Stimulated activated CD8-positive, alpha-beta memory T cell treated with anti-CD3 and anti-CD28 coated beads, Interleukin-4, amount 100 ng/mL, for 1 hour (primary cell): ENCODE measurements around the gene ZFHX3.

Experiments
- DNase-seq, 2 donors: peaks; one replicate each; pipeline ENCODE4 v3.0.0-alpha.2; 2020; ENCODE audit warnings: low read depth in 2 of 2, low spot score in 1 of 2

Gene ZFHX3

GRCh38 chr16:72909196-72909595 is 138.7 kb downstream of the ZFHX3 start:
- DNase-seq = no peak

GRCh38 chr16:72908362-72909167 is 139.4 kb downstream of the ZFHX3 start:
- no peak for DNase-seq

- DNase-seq = no peak
These were observed 142.3 kb downstream of the ZFHX3 start for GRCh38 chr16:72905581-72905980.

- no peak for DNase-seq
These were observed 144.8 kb downstream of the ZFHX3 start for GRCh38 chr16:72903176-72903575.

- no peak for DNase-seq
These were observed 145.7 kb downstream of the ZFHX3 start for GRCh38 chr16:72902206-72902605.

- no peak for DNase-seq
These were observed 146.8 kb downstream of the ZFHX3 start for GRCh38 chr16:72901000-72901627.

GRCh38 chr16:72898216-72898825 is 149.6 kb downstream of the ZFHX3 start:
- no peak for DNase-seq

- no peak for DNase-seq
These were observed 150.2 kb downstream of the ZFHX3 start for GRCh38 chr16:72897707-72898106.

- DNase-seq = no peak
These were observed 151.3 kb downstream of the ZFHX3 start for GRCh38 chr16:72896485-72897118.

GRCh38 chr16:72895951-72896350 is 152.0 kb downstream of the ZFHX3 start:
- no peak for DNase-seq

GRCh38 chr16:72894293-72895151 is 153.4 kb downstream of the ZFHX3 start:
- DNase-seq = no peak

GRCh38 chr16:72891291-72892227 is 156.4 kb downstream of the ZFHX3 start:
- DNase-seq = no peak

- DNase-seq = no peak
These were observed 157.3 kb downstream of the ZFHX3 start for GRCh38 chr16:72890587-72890986.

GRCh38 chr16:72889616-72890582 is 158.0 kb downstream of the ZFHX3 start:
- no peak for DNase-seq

- no peak for DNase-seq
These were observed 160.4 kb downstream of the ZFHX3 start for GRCh38 chr16:72887537-72887936.

GRCh38 chr16:72886346-72886974 is 161.5 kb downstream of the ZFHX3 start:
- DNase-seq = no peak

GRCh38 chr16:72884573-72884972 is 163.4 kb downstream of the ZFHX3 start:
- no peak for DNase-seq

- DNase-seq = no peak
These were observed 163.9 kb downstream of the ZFHX3 start for GRCh38 chr16:72884037-72884436.
